ENCODE data around the gene FKBP2.

DNA sequence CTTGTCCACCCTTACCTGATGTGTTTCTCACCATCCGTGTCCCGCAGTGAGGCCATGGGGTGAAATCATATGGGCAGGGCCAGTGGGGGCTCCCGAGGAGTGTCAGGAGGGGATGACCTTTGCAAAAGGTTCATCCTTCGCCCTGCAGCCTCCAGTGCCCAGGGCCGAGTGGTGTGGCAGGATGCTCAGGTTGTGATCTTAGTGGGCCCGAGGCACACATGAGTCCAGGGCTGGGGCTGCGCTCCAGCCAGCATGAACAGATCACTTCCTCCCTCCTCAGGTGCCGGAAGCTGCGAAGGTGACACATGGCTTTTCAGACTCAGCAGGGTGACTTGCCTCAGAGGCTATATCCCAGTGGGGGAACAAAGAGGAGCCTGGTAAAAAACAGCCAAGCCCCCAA, 2.8 kb upstream of the FKBP2 start:
- TF ChIP-seq CTCF (conservative IDR thresholded peaks at IDR 0.05; ENCODE audit: low read depth, low read length) (no peak), POLR2A (IDR thresholded peaks at IDR 0.05; ENCODE audit: low read depth, low read length) (no peak), RFX5 (IDR thresholded peaks at IDR 0.05; ENCODE audit: low read depth, low read length) (no peak), RAD21 (IDR thresholded peaks at IDR 0.05; ENCODE audit: low read length) (no peak), MXI1 (IDR thresholded peaks at IDR 0.05; ENCODE audit: borderline replicate concordance, low read depth, low read length) (no peak), MAZ (IDR thresholded peaks at IDR 0.05; ENCODE audit: borderline replicate concordance, low read depth, low read length) (no peak), SMC3 (IDR thresholded peaks at IDR 0.05; ENCODE audit: low read depth, low read length) (no peak)
